Measurements from ENCODE around the gene CDC14B. TPM values are rescaled to one million over a fixed set of nuclear protein-coding genes. Genes with fewer than 3 reads are reported as not detected.

The CDC14B gene
- total RNA-seq, 1 donor from 2014 or later, result 38.1 TPM

GRCh38 chr9:96556701-96557461 is 62.8 kb downstream of the CDC14B start:
- H3K9me3 Mint-ChIP-seq, result no peaks in the 10 kb centered on the region
- DNase-seq (ENCODE audit: low spot score), result peak; percentile 16
- Histone ChIP-seq H3K9me3 (ENCODE audit: low read depth) (no peaks in the 10 kb centered on the region), H3K27me3 (no peaks in the 10 kb centered on the region), H2AFZ (replicated peaks) (no peak overlapping the region), H4K20me1 (ENCODE audit: low read depth) (no peaks in the 10 kb centered on the region), H3K79me2 (ENCODE audit: low read depth) (no peaks in the 10 kb centered on the region), H3K36me3 (no peaks in the 10 kb centered on the region), H3K9ac (no peak overlapping the region), H3K4me2 (no peak overlapping the region), H3K27ac (no peak overlapping the region), H3F3A (ENCODE audit: low read depth) (no peaks in the 10 kb centered on the region), H3K4me3 (no peak overlapping the region), H3K4me1 (no peaks in the 10 kb centered on the region)
- no peak for TF ChIP-seq EZH2phosphoT487 (IDR thresholded peaks at IDR 0.05)
- no peak for TF ChIP-seq CTCF (IDR thresholded peaks at IDR 0.05)
- H3K4me3 Mint-ChIP-seq, result no peak overlapping the region
- no peak overlapping the region for H3K27ac Mint-ChIP-seq
- H3K27me3 Mint-ChIP-seq (ENCODE audit: insufficient read depth, low read depth), result no peaks in the 10 kb centered on the region
- H3K4me1 Mint-ChIP-seq, result no peaks in the 10 kb centered on the region
- peaks cover 11% of the 10 kb centered on the region for H3K36me3 Mint-ChIP-seq

GRCh38 chr9:96555567-96556386 is 63.9 kb downstream of the CDC14B start:
- Histone ChIP-seq H3K9me3 (ENCODE audit: low read depth) (no peaks in the 10 kb centered on the region), H3K9ac (no peak overlapping the region), H3K4me2 (no peak overlapping the region), H3K27me3 (no peaks in the 10 kb centered on the region), H3K36me3 (no peaks in the 10 kb centered on the region), H2AFZ (replicated peaks) (no peak overlapping the region), H3K27ac (no peak overlapping the region), H4K20me1 (ENCODE audit: low read depth) (no peaks in the 10 kb centered on the region), H3K4me3 (no peak overlapping the region), H3K79me2 (ENCODE audit: low read depth) (no peaks in the 10 kb centered on the region), H3K4me1 (no peaks in the 10 kb centered on the region), H3F3A (ENCODE audit: low read depth) (no peaks in the 10 kb centered on the region)
- Mint-ChIP-seq H3K4me3 (no peak overlapping the region), H3K36me3 (peaks cover 13% of the 10 kb centered on the region), H3K4me1 (no peaks in the 10 kb centered on the region), H3K27me3 (ENCODE audit: insufficient read depth, low read depth) (no peaks in the 10 kb centered on the region), H3K9me3 (no peaks in the 10 kb centered on the region), H3K27ac (no peak overlapping the region)
- TF ChIP-seq CTCF (IDR thresholded peaks at IDR 0.05) (no peak), EZH2 (IDR thresholded peaks at IDR 0.05) (no peak), EZH2phosphoT487 (IDR thresholded peaks at IDR 0.05) (no peak)
- DNase-seq (ENCODE audit: low spot score), result no peak

- Histone ChIP-seq H4K20me1 (ENCODE audit: low read depth) (no peaks in the 10 kb centered on the region), H2AFZ (replicated peaks) (no peak overlapping the region)
Observed at GRCh38 chr9:96554801-96555566, 64.7 kb downstream of the CDC14B start.

More at GRCh38 chr9:96554801-96555566, 64.7 kb downstream of the CDC14B start:
- Histone ChIP-seq H3F3A (ENCODE audit: low read depth) (no peaks in the 10 kb centered on the region), H3K36me3 (no peaks in the 10 kb centered on the region), H3K27ac (no peak overlapping the region), H3K4me1 (no peaks in the 10 kb centered on the region), H3K4me3 (no peak overlapping the region), H3K79me2 (ENCODE audit: low read depth) (no peaks in the 10 kb centered on the region), H3K4me2 (no peak overlapping the region), H3K27me3 (no peaks in the 10 kb centered on the region), H3K9ac (no peak overlapping the region), H3K9me3 (ENCODE audit: low read depth) (no peaks in the 10 kb centered on the region)
- DNase-seq (ENCODE audit: low spot score), result no peak
- Mint-ChIP-seq H3K27me3 (ENCODE audit: insufficient read depth, low read depth) (no peaks in the 10 kb centered on the region), H3K4me3 (no peak overlapping the region), H3K4me1 (no peaks in the 10 kb centered on the region), H3K9me3 (no peaks in the 10 kb centered on the region), H3K27ac (no peak overlapping the region), H3K36me3 (peaks cover 9% of the 10 kb centered on the region)
- TF ChIP-seq EZH2phosphoT487 (IDR thresholded peaks at IDR 0.05) (no peak), EZH2 (IDR thresholded peaks at IDR 0.05) (no peak), CTCF (IDR thresholded peaks at IDR 0.05) (no peak)
